HFFc6 (cell line): ENCODE measurements around the gene CNTNAP5. TPM values are rescaled to one million over a fixed set of nuclear protein-coding genes. Genes with fewer than 3 reads are reported as not detected.

ENCODE experiments used
- DNase-seq: peaks from one replicate; pipeline ENCODE4 v3.0.0-alpha.2; 2018
- H3K27ac Mint-ChIP-seq: 2 replicates; pipeline ENCODE4 v1.8.0; 2020; ENCODE audit warnings: mild to moderate bottlenecking, mixed read lengths
- H3K27me3 Mint-ChIP-seq: 2 replicates; pipeline ENCODE4 v1.8.0; 2021; ENCODE audit warnings: mild to moderate bottlenecking, moderate library complexity, mixed read lengths; ENCODE audit not compliant: insufficient read depth
- H3K36me3 Mint-ChIP-seq: 2 replicates; pipeline ENCODE4 v1.8.0; 2021; ENCODE audit warnings: low read depth, mixed read lengths
- H3K4me1 Mint-ChIP-seq: 2 replicates; pipeline ENCODE4 v1.8.0; 2020; ENCODE audit warnings: low read depth, mixed read lengths
- H3K4me3 Mint-ChIP-seq: 2 replicates; pipeline ENCODE4 v1.8.0; 2020; ENCODE audit warnings: mild to moderate bottlenecking, moderate library complexity, mixed read lengths
- H3K9me3 Mint-ChIP-seq: 2 replicates; pipeline ENCODE4 v1.8.0; 2020; ENCODE audit warnings: mild to moderate bottlenecking, mixed read lengths
- total RNA-seq, 6 experiments: library from RNA; stranded (reverse); fragmentation: NEBNext Ultra II Directional; extraction: Animal tissue kit (Norgen Biotek cat#: 25700); gene quantifications; 2 replicates in 1 of 6; 3 replicates in 5 of 6; pipeline ENCODE4 v1.2.3, GENCODE V29; 2021
- TF ChIP-seq, protein P1 (sequence below): fragments of 200-600 bp; sonication (generic); IDR thresholded peaks from 2 replicates; pipeline ENCODE4 v1.5.0; 2021; ENCODE audit warnings: antibody characterized with exemption, mild to moderate bottlenecking

The CNTNAP5 gene
- total RNA-seq, 6 experiments from 2014 or later, result not detected

DNA sequence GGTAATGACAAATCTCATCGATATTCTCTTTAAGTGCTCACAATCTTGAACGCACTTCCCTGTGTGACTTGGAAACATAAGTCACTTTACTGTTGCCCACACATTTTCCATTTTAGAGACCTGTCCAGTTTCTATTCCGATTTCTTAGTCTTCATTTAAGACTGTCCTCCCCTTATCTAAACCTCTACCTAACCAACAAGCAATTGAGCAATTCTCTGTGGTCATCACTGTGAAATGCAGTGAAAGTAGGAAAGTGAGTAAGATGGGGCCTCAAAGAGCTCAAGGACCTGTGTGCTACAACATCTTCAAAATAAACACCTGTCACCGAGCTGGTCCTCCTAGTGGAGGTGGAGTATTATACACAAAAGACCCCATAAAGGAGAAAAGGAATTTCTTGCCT, 184.4 kb downstream of the CNTNAP5 start:
- H3K4me3 Mint-ChIP-seq, result no peak overlapping the region

DNA sequence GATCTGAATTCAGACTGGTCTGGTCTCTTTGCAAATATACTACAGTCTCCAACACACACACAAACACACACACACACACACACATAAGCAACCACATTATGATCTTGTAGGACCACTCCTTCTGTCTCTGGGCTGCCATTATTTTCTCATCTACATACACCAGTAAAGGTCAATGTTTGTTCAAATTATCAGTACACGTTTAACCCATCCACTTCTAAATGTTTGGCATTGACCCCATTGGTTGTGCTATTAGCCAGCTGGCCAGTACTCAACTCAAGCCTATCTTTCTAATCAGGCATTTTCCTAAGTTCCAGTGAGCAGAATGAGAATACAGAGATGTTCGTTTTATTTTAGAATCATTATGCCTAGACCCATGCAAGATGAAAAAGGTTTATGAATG, 186.4 kb downstream of the CNTNAP5 start:
- H3K4me1 Mint-ChIP-seq, result no peaks in the 10 kb centered on the region
- no peaks in the 10 kb centered on the region for H3K27me3 Mint-ChIP-seq
- H3K27ac Mint-ChIP-seq, result no peak overlapping the region
- no peaks in the 10 kb centered on the region for H3K36me3 Mint-ChIP-seq
- no peak for DNase-seq
- no peak overlapping the region for H3K4me3 Mint-ChIP-seq
- H3K9me3 Mint-ChIP-seq, result peaks cover 38% of the 10 kb centered on the region
- TF ChIP-seq, protein P1, sequence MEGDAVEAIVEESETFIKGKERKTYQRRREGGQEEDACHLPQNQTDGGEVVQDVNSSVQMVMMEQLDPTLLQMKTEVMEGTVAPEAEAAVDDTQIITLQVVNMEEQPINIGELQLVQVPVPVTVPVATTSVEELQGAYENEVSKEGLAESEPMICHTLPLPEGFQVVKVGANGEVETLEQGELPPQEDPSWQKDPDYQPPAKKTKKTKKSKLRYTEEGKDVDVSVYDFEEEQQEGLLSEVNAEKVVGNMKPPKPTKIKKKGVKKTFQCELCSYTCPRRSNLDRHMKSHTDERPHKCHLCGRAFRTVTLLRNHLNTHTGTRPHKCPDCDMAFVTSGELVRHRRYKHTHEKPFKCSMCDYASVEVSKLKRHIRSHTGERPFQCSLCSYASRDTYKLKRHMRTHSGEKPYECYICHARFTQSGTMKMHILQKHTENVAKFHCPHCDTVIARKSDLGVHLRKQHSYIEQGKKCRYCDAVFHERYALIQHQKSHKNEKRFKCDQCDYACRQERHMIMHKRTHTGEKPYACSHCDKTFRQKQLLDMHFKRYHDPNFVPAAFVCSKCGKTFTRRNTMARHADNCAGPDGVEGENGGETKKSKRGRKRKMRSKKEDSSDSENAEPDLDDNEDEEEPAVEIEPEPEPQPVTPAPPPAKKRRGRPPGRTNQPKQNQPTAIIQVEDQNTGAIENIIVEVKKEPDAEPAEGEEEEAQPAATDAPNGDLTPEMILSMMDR, result no peak

More for the DNA sequence above, 184.4 kb downstream of the CNTNAP5 start:
- H3K4me1 Mint-ChIP-seq, result no peaks in the 10 kb centered on the region
- DNase-seq, result no peak
- no peak overlapping the region for H3K27ac Mint-ChIP-seq
- peaks cover 49% of the 10 kb centered on the region for H3K9me3 Mint-ChIP-seq
- TF ChIP-seq, protein P1, result no peak
- no peaks in the 10 kb centered on the region for H3K27me3 Mint-ChIP-seq
- no peaks in the 10 kb centered on the region for H3K36me3 Mint-ChIP-seq

DNA sequence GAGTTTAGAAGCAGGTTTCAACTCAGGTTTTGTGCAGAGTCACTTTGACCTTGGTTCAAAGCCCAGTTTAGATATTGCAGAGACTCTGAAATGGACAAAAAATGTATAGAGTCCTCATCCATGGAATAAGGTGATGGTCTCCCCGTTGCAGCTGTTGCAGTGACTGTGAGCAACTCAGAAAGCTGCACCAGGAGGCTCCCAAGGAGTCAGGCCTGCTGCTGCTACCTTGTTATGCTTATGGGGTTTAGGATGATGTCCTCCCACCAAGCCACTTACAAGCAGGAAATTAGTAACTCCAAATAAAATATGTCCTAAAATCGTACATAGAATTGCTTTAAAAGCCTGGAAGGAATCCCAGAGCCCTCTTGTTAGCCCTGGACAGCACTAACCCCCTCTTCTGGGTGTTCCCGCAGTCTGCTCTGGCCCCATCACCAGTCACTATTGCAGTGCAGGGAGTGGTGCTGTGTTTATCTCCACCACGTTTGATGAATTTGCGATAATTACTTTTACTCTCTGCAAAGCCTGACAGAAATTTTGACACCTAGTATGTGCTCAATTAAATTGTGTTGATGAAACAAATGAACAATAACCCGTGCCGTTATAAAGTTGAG, 189.0 kb downstream of the CNTNAP5 start:
- no peaks in the 10 kb centered on the region for H3K4me1 Mint-ChIP-seq
- H3K27me3 Mint-ChIP-seq, result no peaks in the 10 kb centered on the region

DNA sequence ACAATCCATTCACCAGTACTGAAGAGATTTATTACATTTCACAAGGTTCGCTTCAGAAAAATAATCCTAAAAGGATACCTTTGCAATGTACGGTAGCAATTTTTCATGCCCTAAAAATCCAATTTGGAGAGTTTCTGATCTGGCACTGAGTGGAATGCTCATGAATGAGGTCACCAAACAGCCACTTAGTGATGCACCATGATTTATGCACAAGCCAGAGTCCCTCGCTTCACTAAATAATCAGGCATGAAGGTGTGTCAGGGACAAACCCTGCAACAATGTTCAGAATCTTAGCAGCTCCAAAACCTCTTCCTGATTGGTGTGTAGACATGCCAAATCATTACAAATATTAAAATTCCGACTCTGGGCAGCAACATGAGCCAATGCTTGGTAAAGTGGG, 221.1 kb downstream of the CNTNAP5 start:
- Mint-ChIP-seq H3K4me3 (no peak overlapping the region), H3K4me1 (no peaks in the 10 kb centered on the region), H3K36me3 (no peaks in the 10 kb centered on the region), H3K27me3 (no peaks in the 10 kb centered on the region), H3K27ac (no peak overlapping the region), H3K9me3 (peaks cover 51% of the 10 kb centered on the region)
- TF ChIP-seq, protein P1, result no peak
- no peak for DNase-seq

More for the DNA sequence above, 189.0 kb downstream of the CNTNAP5 start:
- TF ChIP-seq, protein P1, result no peak
- H3K9me3 Mint-ChIP-seq, result peaks cover 38% of the 10 kb centered on the region
- no peaks in the 10 kb centered on the region for H3K36me3 Mint-ChIP-seq
- no peak overlapping the region for H3K4me3 Mint-ChIP-seq
- no peak overlapping the region for H3K27ac Mint-ChIP-seq
- no peak for DNase-seq

DNA sequence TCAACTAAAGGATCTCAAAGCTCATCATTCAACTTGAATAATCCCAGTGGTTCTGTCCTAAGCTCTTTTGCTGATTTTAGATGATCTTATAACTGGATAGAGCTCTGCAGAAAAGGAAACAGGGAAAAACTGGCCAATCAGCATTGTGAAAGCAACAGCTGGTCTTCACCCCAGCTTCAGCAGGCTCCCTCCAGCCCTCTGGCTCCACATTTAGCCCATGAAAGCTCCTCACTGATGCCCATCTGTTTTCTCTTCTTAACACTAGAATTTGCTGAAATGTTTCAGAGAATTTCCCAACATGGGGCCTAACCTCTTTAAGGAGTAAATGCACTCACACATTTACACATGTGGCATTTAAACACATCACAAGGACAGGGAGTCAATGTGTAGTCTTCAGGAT, 223.3 kb downstream of the CNTNAP5 start:
- TF ChIP-seq, protein P1, result no peak
- Mint-ChIP-seq H3K27me3 (no peaks in the 10 kb centered on the region), H3K9me3 (peaks cover 47% of the 10 kb centered on the region), H3K4me3 (no peak overlapping the region), H3K4me1 (no peaks in the 10 kb centered on the region), H3K27ac (no peak overlapping the region), H3K36me3 (no peaks in the 10 kb centered on the region)
- DNase-seq, result no peak
